ENCODE results near the gene MCCC1.

- no peak for TF ChIP-seq CTCF (conservative IDR thresholded peaks at IDR 0.05 in 1 of 2, IDR thresholded peaks at IDR 0.05 in 1 of 2; ENCODE audit: extremely low read depth in 1 of 2, insufficient read depth in 1 of 2, low read depth in 1 of 2, low read length in 2 of 2)
- TF ChIP-seq EZH2 (IDR thresholded peaks at IDR 0.05; ENCODE audit: borderline replicate concordance, low read length), result no peak
Measured at GRCh38 chr3:183108470-183108869, 9.2 kb upstream of the MCCC1 start.
